ENCODE measurements around the gene NAALADL2. TPM values are rescaled to one million over a fixed set of nuclear protein-coding genes. Genes with fewer than 3 reads are reported as not detected.

Gene NAALADL2
- total and polyA plus RNA-seq, 9 of the 15 experiments (the other 6 are each of a cell fraction or from before 2014, with no cell fraction given): 0.29 to 1.1 (median 0.79) TPM; not detected in 1

DNA sequence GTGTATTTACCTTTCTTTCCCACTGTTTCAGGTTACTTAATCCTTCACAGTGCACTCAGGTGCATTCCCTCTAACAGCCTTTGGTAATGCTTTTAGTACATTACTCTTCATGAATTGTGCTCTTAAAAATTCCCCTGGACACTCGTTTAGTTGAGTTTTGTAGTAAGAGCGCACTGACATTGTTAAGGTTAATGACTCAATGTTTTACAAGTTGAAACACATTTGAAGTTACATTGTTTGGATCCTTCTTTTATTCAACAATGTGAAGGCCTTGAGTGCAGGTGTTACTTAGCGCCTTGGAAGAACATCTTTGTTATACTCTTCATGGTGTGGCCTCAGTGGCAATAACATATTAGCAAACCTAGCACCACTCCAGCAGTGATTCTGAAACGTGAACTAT lies 739.6 kb downstream of the NAALADL2 start:
- intact Hi-C loops (cut with micrococcal nuclease): no loop called here
- no peak for DNase-seq (ENCODE audit: extremely low read depth in 1 of 4, low spot score in 3 of 4)
- WGBS (ENCODE audit: insufficient coverage, low coverage, missing lambda C conversion rate): 0% methylated on average over 4 of the region's 4 CpGs
- no peak for TF ChIP-seq ZNF75A (CRISPR knock-in tag; IDR thresholded peaks at IDR 0.05)
- TF ChIP-seq, protein P1, sequence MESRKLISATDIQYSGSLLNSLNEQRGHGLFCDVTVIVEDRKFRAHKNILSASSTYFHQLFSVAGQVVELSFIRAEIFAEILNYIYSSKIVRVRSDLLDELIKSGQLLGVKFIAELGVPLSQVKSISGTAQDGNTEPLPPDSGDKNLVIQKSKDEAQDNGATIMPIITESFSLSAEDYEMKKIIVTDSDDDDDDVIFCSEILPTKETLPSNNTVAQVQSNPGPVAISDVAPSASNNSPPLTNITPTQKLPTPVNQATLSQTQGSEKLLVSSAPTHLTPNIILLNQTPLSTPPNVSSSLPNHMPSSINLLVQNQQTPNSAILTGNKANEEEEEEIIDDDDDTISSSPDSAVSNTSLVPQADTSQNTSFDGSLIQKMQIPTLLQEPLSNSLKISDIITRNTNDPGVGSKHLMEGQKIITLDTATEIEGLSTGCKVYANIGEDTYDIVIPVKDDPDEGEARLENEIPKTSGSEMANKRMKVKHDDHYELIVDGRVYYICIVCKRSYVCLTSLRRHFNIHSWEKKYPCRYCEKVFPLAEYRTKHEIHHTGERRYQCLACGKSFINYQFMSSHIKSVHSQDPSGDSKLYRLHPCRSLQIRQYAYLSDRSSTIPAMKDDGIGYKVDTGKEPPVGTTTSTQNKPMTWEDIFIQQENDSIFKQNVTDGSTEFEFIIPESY (CRISPR knock-in tag; IDR thresholded peaks at IDR 0.05): no peak
- TF ChIP-seq ZNF143 (CRISPR knock-in tag; IDR thresholded peaks at IDR 0.05): no peak
- TF ChIP-seq, protein P2, sequence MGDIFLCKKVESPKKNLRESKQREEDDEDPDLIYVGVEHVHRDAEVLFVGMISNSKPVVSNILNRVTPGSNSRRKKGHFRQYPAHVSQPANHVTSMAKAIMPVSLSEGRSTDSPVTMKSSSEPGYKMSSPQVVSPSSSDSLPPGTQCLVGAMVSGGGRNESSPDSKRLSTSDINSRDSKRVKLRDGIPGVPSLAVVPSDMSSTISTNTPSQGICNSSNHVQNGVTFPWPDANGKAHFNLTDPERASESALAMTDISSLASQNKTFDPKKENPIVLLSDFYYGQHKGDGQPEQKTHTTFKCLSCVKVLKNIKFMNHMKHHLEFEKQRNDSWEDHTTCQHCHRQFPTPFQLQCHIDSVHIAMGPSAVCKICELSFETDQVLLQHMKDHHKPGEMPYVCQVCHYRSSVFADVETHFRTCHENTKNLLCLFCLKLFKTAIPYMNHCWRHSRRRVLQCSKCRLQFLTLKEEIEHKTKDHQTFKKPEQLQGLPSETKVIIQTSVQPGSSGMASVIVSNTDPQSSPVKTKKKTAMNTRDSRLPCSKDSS (IDR thresholded peaks at IDR 0.05; ENCODE audit: low read depth, partially characterized antibody): no peak
- TF ChIP-seq TCF3 (CRISPR knock-in tag; IDR thresholded peaks at IDR 0.05): no peak
- TF ChIP-seq TAF9B (IDR thresholded peaks at IDR 0.05; ENCODE audit: partially characterized antibody): no peak
- TF ChIP-seq ZNF224 (CRISPR knock-in tag; IDR thresholded peaks at IDR 0.05): no peak
- TF ChIP-seq, protein P3, sequence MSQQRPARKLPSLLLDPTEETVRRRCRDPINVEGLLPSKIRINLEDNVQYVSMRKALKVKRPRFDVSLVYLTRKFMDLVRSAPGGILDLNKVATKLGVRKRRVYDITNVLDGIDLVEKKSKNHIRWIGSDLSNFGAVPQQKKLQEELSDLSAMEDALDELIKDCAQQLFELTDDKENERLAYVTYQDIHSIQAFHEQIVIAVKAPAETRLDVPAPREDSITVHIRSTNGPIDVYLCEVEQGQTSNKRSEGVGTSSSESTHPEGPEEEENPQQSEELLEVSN (IDR thresholded peaks at IDR 0.05; ENCODE audit: borderline replicate concordance in 1 of 2, extremely low read depth in 1 of 2, insufficient read depth in 1 of 2, insufficient read length in 1 of 2, low read depth in 1 of 2, low read length in 1 of 2, poor library complexity in 1 of 2, severe bottlenecking in 1 of 2): no peak
- no peak for TF ChIP-seq CEBPG (CRISPR knock-in tag; IDR thresholded peaks at IDR 0.05)
- no peak for TF ChIP-seq CEBPG (tag; conservative IDR thresholded peaks at IDR 0.05 in 1 of 2, IDR thresholded peaks at IDR 0.05 in 1 of 2)
- TF ChIP-seq, protein P4, sequence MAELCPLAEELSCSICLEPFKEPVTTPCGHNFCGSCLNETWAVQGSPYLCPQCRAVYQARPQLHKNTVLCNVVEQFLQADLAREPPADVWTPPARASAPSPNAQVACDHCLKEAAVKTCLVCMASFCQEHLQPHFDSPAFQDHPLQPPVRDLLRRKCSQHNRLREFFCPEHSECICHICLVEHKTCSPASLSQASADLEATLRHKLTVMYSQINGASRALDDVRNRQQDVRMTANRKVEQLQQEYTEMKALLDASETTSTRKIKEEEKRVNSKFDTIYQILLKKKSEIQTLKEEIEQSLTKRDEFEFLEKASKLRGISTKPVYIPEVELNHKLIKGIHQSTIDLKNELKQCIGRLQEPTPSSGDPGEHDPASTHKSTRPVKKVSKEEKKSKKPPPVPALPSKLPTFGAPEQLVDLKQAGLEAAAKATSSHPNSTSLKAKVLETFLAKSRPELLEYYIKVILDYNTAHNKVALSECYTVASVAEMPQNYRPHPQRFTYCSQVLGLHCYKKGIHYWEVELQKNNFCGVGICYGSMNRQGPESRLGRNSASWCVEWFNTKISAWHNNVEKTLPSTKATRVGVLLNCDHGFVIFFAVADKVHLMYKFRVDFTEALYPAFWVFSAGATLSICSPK (IDR thresholded peaks at IDR 0.05; ENCODE audit: borderline replicate concordance): no peak
- TF ChIP-seq HDAC3 (IDR thresholded peaks at IDR 0.05; ENCODE audit: borderline replicate concordance, partially characterized antibody): no peak

More for the DNA sequence above, 739.6 kb downstream of the NAALADL2 start:
- no peaks in the 10 kb centered on the region for H3K4me1 ChIP-seq (replicated peaks in 1 of 2; ENCODE audit: control insufficient read depth in 2 of 2, insufficient read depth in 2 of 2, low read length in 2 of 2)
- in situ Hi-C loops (cut with MboI): no loop called here
- ATAC-seq: no peak
- H4K20me1 ChIP-seq (replicated peaks; ENCODE audit: control insufficient read depth, insufficient read depth, low read length): no peaks in the 10 kb centered on the region
- H3K36me3 ChIP-seq (ENCODE audit: control insufficient read depth, insufficient read depth, low read length): no peaks in the 10 kb centered on the region
- H3K9me1 ChIP-seq (ENCODE audit: control insufficient read depth, insufficient read depth, low read length): no peaks in the 10 kb centered on the region
- no peak overlapping the region for H3K9ac ChIP-seq (ENCODE audit: insufficient read depth in 1 of 2, low read depth in 2 of 2, low read length in 2 of 2)
- POLR2A ChIA-PET: no interaction called here
- no peak overlapping the region for H3K4me2 ChIP-seq (ENCODE audit: insufficient read depth, low read length)
- H3K27me3 ChIP-seq (ENCODE audit: control insufficient read depth in 2 of 2, insufficient read depth in 2 of 2, low read length in 2 of 2): no peaks in the 10 kb centered on the region
- FAIRE-seq: no peak
- no peaks in the 10 kb centered on the region for H3K79me2 ChIP-seq (ENCODE audit: control insufficient read depth, insufficient read depth, low read length)
- no peak overlapping the region for H2AFZ ChIP-seq (ENCODE audit: low read depth, low read length)
- BruUV-seq (replicated peaks): no TSS peak
- no peak overlapping the region for H3K4me3 ChIP-seq
- CTCF ChIA-PET (ENCODE audit: low intra/inter-chr PET ratio): no interaction called here
- no peak overlapping the region for H3K27ac ChIP-seq (ENCODE audit: extremely low read depth, low read depth, low read length)
- no peaks in the 10 kb centered on the region for H3K9me3 ChIP-seq (replicated peaks; ENCODE audit: control insufficient read depth, insufficient read depth, low read depth, low read length)
